GM21390 (cell line): ENCODE measurements around the gene VPS13C.

Source experiments
- ATAC-seq: cut with Tn5 transposase; IDR thresholded peaks from one replicate; pipeline ENCODE4 v1.9.1; 2021; ENCODE audit not compliant: unreplicated experiment

The VPS13C gene

DNA sequence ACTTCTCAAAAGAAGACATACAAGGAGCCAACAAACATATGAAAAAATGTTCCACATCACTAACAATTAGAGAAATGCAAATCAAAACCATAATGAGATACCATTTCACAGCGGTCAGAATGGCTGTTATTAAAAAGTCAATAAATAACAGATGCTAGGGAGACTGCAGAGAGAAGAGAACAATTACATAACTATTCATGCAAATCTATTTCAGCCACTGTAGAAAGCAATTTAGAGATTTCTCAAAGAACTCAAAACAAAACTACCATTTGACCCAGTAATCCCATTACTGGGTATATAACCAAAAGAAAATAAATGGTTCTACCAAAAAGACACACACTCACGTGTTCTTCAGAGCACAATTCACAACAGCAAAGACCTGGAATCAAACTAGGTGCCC lies 116.3 kb downstream of the VPS13C start:
- no peak for ATAC-seq

GRCh38 chr15:61938249-61938648 lies 122.0 kb downstream of the VPS13C start:
- ATAC-seq = no peak

- no peak for ATAC-seq
Measured at GRCh38 chr15:61936528-61937195, 123.6 kb downstream of the VPS13C start.

GRCh38 chr15:61935493-61935892 lies 124.8 kb downstream of the VPS13C start:
- no peak for ATAC-seq

DNA sequence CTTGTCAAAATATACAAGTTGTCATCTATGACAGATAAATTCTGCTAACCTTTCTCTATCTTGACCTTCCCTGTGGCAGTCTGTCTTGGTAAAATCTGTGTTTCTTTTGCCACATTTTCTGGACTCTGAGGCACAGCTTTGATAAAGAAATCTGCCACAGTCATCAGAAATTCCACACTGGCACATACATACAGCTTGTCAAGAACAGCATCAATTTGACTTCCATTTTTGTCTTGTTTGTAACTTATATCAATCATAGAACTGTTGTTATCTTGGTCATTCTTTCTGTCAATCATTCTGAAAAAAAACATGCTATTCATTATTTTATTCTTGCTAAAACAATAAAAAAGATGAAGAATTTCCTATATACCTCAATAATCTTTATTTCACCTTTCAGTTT lies 130.8 kb downstream of the VPS13C start:
- ATAC-seq = no peak

DNA sequence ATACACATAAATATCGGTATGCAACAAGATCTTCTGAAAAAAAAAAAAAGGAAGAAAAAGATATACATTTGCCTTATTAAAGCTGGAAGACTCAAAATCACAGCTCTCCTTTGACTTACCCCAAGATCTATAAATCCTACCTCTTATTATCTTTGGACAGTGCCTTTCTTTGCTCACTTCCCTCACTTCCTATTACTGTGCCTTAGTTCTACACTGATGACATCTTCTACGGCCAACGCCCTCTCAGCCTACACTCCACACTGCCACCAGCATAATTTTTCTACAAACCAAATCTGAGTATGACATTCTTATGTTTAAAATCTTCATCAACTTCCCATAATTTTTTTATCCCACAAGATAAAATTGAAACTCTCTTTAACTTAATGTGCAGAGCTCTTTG lies 137.1 kb downstream of the VPS13C start:
- ATAC-seq = no peak

DNA sequence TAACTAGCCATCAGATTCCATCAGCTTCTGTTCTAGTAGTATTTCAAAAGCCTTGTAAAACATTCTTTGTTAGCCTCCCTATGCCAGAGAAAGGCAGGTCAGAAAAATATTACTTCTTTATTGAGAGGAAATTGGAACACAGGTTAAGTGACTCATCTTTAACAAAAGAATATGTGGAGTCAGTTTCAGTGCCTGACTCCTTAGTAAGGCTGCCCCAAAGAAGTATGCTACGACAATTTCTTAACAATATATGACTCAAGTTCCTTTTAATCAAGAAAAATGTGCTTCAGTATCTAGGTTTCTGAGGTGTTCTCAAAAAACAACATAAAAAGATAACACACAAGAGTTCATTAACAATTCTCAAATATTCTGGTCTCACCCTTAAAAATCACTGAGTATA lies 139.2 kb downstream of the VPS13C start:
- ATAC-seq = no peak

DNA sequence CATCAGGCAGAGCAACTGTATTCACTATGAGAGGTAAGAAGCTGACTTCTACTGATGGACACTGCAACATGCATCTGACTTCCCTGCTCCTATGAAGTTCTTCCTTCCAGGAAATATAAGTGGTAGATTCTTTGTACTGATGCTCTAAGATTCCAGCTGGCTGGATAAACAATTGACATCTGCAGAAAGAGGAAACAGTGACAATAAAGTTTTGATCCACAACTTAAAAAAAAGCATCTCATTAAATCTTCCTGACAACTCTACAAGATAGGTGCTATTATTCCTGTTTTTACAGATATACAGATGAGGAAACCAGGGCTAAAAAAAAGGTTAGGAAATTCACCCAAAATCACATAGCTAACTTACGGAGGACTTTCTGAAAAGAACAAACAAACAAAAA lies 142.8 kb downstream of the VPS13C start:
- ATAC-seq = no peak

GRCh38 chr15:61916104-61916503 lies 144.1 kb downstream of the VPS13C start:
- ATAC-seq = no peak

DNA sequence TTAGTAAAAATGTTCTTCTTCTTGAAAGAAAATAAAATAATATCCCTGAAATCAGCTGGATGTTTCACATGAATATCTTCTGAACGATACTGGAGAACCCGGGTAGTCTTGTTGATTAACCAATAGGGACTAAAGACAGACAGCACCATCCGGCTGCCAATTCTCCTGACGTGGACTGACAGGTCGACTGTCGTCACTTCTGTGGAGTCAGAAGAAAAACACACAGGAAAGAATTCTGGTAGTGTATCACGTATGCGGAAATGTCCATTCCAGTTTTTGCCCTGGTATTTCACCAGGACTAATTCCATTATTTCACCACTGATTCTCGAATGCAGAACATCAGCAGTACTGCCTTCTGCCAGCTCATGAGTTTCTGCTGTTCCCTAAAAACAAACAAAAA lies 144.6 kb downstream of the VPS13C start:
- ATAC-seq = no peak

GRCh38 chr15:61910839-61911369 lies 149.3 kb downstream of the VPS13C start:
- ATAC-seq = no peak

GRCh38 chr15:61908241-61908640 lies 152.0 kb downstream of the VPS13C start:
- no peak for ATAC-seq

- no peak for ATAC-seq
Measured at GRCh38 chr15:61907753-61908086, 152.5 kb downstream of the VPS13C start.

DNA sequence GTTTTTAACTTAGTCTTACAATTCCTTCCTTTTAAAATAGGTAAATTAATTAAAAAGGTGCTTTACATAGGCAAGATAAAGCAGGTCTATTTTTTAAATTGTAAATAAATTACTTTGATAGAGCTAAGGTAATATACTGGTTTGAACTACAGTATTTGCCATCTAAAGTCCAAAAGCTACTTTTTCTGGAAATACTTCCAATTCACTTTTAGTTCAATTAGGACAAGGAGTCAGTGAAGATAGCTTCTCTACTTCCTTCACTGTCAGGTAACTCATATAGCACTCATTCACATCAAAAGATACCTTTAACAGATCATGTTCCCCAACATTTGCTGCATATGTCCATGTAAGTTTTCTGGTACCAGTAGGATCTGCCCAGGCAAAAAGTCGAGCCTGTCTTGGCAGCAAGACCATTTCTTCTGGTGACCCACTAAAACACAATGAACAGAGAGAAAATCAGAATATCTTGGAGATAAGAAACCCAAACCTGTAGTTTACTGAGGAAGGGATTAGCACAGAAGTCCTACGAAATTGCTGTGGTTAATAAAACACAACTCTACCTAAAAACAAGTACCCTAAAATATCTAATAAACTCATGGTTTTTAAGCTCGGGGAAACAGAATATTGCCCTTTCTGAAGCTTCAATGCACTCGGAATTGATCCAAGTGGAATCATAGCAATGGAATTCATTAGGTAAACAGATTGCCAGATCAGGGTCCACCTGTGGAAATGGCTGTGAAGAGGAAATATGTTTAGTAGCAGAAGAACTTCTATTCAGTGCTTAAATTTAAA lies 153.1 kb downstream of the VPS13C start:
- ATAC-seq = no peak

DNA sequence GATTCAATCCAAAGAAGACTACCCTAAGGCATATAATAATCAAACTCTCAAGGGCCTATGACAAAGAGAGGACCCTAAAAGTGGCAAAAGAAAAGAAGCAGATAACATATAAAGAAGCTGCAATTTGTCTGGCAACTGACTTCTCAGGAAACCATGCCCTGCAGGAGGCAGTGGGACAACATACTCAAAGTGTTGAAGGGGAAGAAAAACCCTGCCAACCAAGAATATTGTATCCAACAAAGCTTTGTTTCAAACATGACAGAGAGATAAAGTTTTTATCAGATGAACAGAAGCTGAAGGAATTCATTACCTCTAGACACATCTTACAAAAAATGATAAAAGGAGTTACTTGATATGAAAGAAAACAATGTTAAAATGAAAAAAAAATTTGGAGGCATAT lies 167.1 kb downstream of the VPS13C start:
- no peak for ATAC-seq

- no peak for ATAC-seq
Measured at GRCh38 chr15:61892140-61892539, 168.1 kb downstream of the VPS13C start.

DNA sequence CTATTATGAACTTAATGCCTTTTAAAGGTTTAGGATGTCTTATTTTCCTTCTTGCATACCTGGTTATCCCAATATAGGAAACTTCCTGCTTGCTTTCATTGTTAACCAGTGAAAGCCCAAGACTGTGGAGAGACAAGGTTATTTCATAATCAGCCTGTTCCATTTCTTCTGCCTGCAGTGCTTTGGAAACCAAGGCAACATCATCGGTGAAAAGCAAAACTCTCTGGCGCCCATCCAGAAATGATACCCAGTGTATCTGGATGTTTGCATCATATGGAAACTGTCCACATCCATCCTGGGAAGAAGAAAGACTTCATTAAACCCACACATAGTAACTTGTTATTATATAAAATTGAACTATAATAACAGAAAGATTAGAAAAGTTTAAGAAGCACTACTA lies 170.1 kb downstream of the VPS13C start:
- ATAC-seq = no peak

GRCh38 chr15:61889706-61890105 lies 170.5 kb downstream of the VPS13C start:
- no peak for ATAC-seq

- no peak for ATAC-seq
Measured at GRCh38 chr15:61888074-61888780, 172.0 kb downstream of the VPS13C start.

- no peak for ATAC-seq
Measured at GRCh38 chr15:61880084-61880483, 180.2 kb downstream of the VPS13C start.

DNA sequence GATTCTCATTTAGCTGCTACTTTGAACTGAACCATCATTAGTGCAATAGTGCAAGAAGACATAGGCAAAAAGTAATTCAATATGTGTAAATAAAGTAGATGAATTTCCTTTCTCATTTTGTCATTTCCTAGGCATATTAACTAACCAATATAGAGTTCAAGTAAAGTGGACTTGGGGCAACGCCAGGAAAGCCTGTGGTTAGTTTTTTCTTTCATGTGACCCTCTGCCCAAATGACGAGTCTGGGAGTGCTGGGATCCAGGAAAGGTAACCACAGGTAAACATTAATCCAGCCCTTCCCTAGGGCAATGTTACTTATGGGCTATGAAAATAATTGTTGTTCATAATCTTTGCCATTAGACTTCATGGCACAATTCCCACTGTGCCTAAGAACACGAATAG lies 181.0 kb downstream of the VPS13C start:
- ATAC-seq = no peak
